Astrocyte (in vitro differentiated cells and primary cell): Measurements from ENCODE around the gene VSNL1.

Experiments used
- EZH2 ChIP-seq: IDR thresholded peaks from 2 replicates; pipeline ENCODE4 v1.6.1; 2012; ENCODE audit warnings: mild to moderate bottlenecking, low read length, inconsistent platforms; ENCODE audit not compliant: insufficient read depth
- TF ChIP-seq, protein P1 (sequence below): IDR thresholded peaks from 2 replicates; pipeline ENCODE4 v1.5.1; 2011; ENCODE audit warnings: low read depth, mild to moderate bottlenecking, inconsistent platforms, low read length, moderate library complexity; ENCODE audit not compliant: insufficient read depth

DNA sequence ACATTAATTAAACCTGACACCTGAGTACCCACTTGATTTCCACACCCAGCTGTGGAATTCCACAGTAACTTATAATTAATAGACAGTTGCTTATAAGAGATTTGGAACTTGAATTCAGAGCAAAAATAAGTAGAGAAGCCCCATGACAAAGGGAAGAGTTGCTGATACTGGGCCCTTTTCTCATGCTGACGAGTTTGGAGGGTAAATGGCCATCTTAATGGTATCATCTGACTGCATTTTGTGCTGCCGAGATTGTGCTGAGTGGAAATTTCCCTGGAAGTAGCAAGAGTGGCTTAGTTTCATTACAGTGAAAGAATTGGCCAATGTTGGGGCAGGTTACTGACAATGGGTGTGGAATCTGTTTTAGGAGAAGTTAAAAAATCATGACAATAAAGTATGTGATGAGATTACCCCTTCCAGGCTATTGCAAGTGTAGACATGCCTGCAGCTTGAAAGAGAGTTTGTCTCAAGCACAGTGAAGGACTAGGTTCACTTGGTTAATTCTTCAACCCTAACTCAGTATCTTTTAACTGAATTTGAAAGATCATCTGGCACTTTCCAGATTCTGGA lies 49.9 kb downstream of the VSNL1 start:
- TF ChIP-seq, protein P1, sequence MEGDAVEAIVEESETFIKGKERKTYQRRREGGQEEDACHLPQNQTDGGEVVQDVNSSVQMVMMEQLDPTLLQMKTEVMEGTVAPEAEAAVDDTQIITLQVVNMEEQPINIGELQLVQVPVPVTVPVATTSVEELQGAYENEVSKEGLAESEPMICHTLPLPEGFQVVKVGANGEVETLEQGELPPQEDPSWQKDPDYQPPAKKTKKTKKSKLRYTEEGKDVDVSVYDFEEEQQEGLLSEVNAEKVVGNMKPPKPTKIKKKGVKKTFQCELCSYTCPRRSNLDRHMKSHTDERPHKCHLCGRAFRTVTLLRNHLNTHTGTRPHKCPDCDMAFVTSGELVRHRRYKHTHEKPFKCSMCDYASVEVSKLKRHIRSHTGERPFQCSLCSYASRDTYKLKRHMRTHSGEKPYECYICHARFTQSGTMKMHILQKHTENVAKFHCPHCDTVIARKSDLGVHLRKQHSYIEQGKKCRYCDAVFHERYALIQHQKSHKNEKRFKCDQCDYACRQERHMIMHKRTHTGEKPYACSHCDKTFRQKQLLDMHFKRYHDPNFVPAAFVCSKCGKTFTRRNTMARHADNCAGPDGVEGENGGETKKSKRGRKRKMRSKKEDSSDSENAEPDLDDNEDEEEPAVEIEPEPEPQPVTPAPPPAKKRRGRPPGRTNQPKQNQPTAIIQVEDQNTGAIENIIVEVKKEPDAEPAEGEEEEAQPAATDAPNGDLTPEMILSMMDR: no peak
- TF ChIP-seq EZH2: no peak
